Bronchial epithelial cell (primary cell): ENCODE results near the gene FAM107A. TPM values are rescaled to one million over a fixed set of nuclear protein-coding genes. Genes with fewer than 3 reads are reported as not detected.

ENCODE experiments used
- DNase-seq: peaks from one replicate; pipeline ENCODE4 v3.0.0-alpha.2; 2010; ENCODE audit warnings: low read depth
- FAIRE-seq: peaks from 2 replicates; lab custom pipeline; 2011; peaks lifted over from hg19 to GRCh38; lab: Jason Lieb, UNC
- H3K27me3 ChIP-seq: 2 replicates; pipeline ENCODE4 v1.5.1; 2011; ENCODE audit warnings: low read length; ENCODE audit not compliant: control insufficient read depth, insufficient read depth
- H3K36me3 ChIP-seq: 2 replicates; pipeline ENCODE4 v1.5.1; 2011; ENCODE audit warnings: low read length; ENCODE audit not compliant: control insufficient read depth, insufficient read depth
- H3K4me3 ChIP-seq: 2 replicates; pipeline ENCODE4 v1.5.1; 2011; ENCODE audit warnings: mild to moderate bottlenecking, low read depth, low read length, control low read depth
- total RNA-seq: library from RNA; depleted of rRNA; stranded (reverse); fragments of >200 nt; gene quantifications from 2 replicates; pipeline ENCODE4 v1.2.1, GENCODE V29; 2014
- TF ChIP-seq, protein P1 (sequence below): IDR thresholded peaks from 2 replicates; pipeline ENCODE4 v1.5.1; 2011; ENCODE audit warnings: mild to moderate bottlenecking, moderate library complexity, low read length, control low read depth, inconsistent platforms; ENCODE audit not compliant: insufficient read depth, severe bottlenecking

Gene FAM107A
- total RNA-seq, 1 donor from 2014 or later = not detected

DNA sequence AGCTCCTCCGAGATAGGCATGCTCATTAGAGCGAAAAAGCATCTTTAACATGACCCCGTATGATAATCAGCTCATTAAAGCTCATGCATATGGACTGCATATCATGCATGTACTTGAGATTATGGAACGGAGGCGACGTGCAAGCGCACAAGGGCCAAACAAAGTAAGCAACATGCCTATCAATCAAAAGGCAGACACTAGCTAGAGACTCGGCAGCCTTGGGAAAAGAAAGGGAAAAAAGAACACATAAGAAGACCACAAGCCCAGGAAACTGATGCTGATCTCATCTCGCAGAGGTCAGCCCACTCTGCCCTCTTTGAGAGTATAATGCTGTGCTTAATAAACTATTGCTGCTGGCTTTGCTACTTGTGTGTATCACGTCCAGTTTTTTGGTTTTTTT is 37.6 kb downstream of the FAM107A start:
- Histone ChIP-seq H3K4me3 (no peak overlapping the region), H3K27me3 (no peaks in the 10 kb centered on the region), H3K36me3 (no peaks in the 10 kb centered on the region)
- FAIRE-seq (no peak), DNase-seq (no peak)
- TF ChIP-seq, protein P1, sequence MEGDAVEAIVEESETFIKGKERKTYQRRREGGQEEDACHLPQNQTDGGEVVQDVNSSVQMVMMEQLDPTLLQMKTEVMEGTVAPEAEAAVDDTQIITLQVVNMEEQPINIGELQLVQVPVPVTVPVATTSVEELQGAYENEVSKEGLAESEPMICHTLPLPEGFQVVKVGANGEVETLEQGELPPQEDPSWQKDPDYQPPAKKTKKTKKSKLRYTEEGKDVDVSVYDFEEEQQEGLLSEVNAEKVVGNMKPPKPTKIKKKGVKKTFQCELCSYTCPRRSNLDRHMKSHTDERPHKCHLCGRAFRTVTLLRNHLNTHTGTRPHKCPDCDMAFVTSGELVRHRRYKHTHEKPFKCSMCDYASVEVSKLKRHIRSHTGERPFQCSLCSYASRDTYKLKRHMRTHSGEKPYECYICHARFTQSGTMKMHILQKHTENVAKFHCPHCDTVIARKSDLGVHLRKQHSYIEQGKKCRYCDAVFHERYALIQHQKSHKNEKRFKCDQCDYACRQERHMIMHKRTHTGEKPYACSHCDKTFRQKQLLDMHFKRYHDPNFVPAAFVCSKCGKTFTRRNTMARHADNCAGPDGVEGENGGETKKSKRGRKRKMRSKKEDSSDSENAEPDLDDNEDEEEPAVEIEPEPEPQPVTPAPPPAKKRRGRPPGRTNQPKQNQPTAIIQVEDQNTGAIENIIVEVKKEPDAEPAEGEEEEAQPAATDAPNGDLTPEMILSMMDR = no peak

DNA sequence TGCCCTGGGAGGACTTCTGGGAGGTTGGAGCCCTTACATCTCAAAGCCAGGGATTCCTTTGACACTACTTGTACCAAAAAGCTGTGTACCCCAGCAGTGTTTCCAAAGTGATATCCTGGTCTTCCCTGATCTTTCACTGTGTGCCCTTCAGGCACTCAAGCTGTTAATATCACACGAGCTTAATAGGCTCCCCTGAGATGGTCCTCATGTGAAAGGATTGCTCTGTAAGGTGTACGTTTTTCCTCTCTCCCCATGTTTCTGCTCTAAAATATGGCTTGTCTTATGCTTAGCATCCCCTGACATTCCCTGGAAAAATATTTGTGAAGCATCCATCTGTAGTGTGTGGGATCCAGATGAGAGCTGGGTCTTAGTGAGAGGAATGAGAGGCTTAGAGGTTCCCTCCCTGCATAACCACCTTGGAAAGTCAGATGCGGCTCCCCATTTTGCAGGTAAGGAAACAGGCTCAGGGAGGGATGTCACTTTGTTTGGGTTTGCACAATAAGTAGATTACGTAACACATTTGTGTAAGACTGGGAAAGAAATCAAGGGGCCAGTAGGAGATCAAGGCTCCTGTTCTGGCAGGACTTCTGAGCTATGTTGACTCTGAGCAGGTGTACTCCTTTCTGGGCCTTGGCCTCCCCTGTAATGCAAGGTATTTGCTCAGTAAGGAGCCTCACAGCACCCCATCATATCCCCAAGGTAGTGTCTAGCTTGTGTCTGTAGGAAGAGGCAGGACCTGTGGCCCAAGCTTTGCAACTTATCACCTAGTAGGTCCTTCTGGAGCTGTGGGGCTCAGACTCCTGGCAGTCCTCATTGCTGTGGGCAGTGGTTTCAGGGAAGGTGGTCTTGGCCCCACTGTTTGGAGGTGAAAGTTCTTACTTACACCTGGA is 39.5 kb downstream of the FAM107A start:
- DNase-seq = peak; percentile 60
- TF ChIP-seq, protein P1 = no peak
- FAIRE-seq = peak; percentile 62
- Histone ChIP-seq H3K36me3 (no peaks in the 10 kb centered on the region), H3K4me3 (no peak overlapping the region), H3K27me3 (no peaks in the 10 kb centered on the region)

DNA sequence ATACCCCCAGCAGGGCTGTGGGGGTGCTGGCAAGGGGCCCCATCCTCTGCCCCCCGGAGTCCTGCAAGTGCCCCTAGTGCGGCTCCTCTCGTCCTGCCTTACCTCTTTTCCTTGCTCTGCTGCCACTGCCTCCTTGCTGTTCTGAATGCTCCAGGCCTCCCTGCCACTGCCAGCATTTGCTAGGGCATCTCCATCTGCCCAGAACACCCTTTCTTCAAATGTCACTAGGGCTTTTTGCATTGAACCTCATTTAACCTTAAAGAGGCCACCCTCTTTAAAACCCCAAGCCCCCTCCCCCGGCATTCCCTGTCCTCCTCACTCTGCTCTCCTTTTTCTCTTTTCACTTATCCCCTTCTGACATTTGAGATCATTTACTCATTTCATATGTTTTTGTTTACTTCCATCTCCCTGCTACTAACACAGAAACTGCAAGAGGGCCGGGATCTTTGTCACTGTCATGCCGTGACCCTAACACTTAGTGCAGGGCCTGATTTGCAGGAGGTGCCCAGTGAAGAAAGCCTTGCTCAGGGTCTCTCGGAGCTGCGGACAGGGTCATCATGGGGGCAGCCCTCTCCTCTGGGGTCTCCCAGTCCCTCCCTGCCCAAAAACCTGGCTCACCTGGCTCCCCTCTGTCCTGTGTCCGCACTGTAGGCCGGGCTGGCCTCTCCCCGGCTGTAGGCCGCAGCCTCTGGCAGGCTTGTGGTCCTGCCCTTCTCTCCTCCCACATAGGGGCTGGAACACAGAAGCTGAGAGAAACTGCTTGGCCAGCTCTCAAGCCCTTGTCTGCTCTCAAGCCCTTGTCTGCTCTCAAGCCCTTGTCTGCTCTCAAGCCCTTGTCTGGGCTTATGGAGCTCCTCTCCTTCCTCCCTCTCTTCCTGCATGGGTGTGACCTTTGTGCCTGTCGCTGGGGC is 40.4 kb downstream of the FAM107A start, which contains the start of gene ACOX2:
Gene ACOX2, minus strand, starts transcription at position 690 of the 911 bp plus-strand sequence. CDS start 2,084 bp downstream, outside the sequence.
- Histone ChIP-seq H3K36me3 (no peaks in the 10 kb centered on the region), H3K27me3 (no peaks in the 10 kb centered on the region), H3K4me3 (no peak within 1 kb of the TSS)
- FAIRE-seq (no peak), DNase-seq (no peak)
- TF ChIP-seq, protein P1 = no peak

DNA sequence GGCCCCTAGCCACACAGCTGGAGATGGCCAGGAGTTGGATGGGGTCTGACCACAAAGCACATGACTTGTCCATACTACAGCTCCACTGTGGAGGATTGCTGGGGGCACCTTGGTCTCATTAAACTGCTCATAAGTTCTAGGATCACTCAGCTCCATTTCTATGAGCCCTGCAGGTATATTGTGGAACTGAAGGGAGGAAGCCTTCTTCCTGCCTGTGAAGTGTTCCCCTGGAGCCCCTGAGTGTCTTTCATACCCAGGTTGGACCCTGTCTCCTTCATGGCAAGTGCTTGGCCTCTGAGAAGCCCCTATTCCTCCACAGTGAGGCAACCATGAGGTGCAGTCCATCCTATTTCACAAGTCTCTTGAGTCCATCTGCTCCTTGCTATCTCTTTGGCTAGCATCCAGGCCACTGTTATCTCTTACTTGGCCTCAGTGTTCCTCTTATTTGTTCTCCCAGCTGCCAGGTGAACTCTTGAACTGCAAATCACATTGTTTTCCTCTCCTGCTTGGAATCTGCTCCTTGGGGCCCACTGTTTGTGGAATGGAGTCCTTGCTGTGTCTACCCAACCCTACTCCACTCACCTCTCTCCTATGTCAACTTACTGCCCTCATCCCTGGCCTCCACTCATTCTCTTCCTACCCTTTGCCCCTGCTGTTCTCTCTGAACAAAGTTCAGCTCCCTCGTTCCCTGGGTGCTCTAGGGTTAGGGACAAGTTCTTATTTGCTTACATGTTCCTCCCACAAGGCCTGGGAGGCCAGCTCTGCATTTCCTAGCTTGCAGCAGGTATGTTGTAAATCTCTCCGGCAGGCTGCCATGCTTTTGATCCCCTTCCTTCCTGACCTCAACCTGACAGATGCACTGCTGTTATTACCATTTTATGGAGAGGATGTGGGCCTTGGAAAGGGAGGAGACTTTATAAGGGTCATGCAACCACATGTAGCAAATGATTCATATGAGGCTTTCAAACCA is 41.4 kb downstream of the FAM107A start:
- Histone ChIP-seq H3K36me3 (no peaks in the 10 kb centered on the region), H3K27me3 (no peaks in the 10 kb centered on the region), H3K4me3 (no peak overlapping the region)
- TF ChIP-seq, protein P1 = no peak
- FAIRE-seq (peak; percentile 82), DNase-seq (peak; percentile 34)
